Gastrocnemius medialis (tissue), 4 donors: ENCODE data around the gene HHATL.

Experiments
- CTCF ChIP-seq, 5 experiments: fragments of 450-650 bp in 3 of 5; fragments of 200-600 bp in 2 of 5; sonication (generic) in 2 of 5; IDR thresholded peaks in 4 of 5; conservative IDR thresholded peaks in 1 of 5; 1 replicate in 4 of 5; 2 replicates in 1 of 5; pipeline ENCODE4 v1.5.1; 2016 to 2019; ENCODE audit warnings: antibody characterized with exemption in 5 of 5, mild to moderate bottlenecking in 3 of 5, moderate library complexity in 3 of 5
- POLR2A ChIP-seq, 2 donors: fragments of 450-650 bp; IDR thresholded peaks; one replicate each; pipeline ENCODE4 v1.6.1; 2017; ENCODE audit warnings: antibody characterized with exemption in 2 of 2, mild to moderate bottlenecking in 2 of 2, moderate library complexity in 2 of 2

DNA sequence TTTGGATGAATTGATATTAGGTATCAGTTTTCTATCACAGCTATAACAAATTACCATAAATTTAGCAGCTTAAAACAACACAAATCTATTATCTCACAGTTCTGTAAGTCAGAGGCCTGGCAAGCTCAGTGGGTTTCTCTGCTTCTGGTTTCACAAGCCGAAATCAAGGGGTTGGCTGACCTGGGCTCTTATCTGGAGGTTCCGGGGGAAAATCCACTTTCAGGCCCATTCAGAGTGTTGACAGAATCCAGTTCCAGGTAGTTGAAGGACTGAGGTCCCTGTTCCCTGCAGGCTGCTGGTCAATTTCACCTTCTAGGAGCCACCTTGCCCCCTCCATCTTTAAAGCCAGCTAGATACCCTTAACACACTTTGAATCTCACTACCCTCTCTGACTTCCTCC, 11.1 kb upstream of the HHATL start:
- TF ChIP-seq POLR2A (IDR thresholded peaks at IDR 0.05): no peak
- TF ChIP-seq CTCF (IDR thresholded peaks at IDR 0.05 in 4 of 5, conservative IDR thresholded peaks at IDR 0.05 in 1 of 5): no peak
